ENCODE data around the gene MYO1B. TPM values are rescaled to one million over a fixed set of nuclear protein-coding genes. Genes with fewer than 3 reads are reported as not detected.

The MYO1B gene
- total RNA-seq, 1 experiment from 2014 or later, result 2.5 TPM

- no peak for DNase-seq (ENCODE audit: low spot score)
These were observed 51.8 kb downstream of the MYO1B start for GRCh38 chr2:191297033-191297432.

- DNase-seq (ENCODE audit: low spot score), result no peak
These were observed 53.1 kb downstream of the MYO1B start for GRCh38 chr2:191298306-191298705.

GRCh38 chr2:191299010-191299409, 53.8 kb downstream of the MYO1B start:
- DNase-seq (ENCODE audit: low spot score), result peak; percentile 22

- no peak for DNase-seq (ENCODE audit: low spot score)
These were observed 54.7 kb downstream of the MYO1B start for GRCh38 chr2:191299866-191300265.

- no peak for DNase-seq (ENCODE audit: low spot score)
These were observed 56.8 kb downstream of the MYO1B start for GRCh38 chr2:191301971-191302370.

GRCh38 chr2:191302459-191303139, 57.4 kb downstream of the MYO1B start:
- peak; percentile 46 for DNase-seq (ENCODE audit: low spot score)

- no peak for DNase-seq (ENCODE audit: low spot score)
These were observed 58.2 kb downstream of the MYO1B start for GRCh38 chr2:191303140-191304005.

GRCh38 chr2:191304939-191305875, 60.0 kb downstream of the MYO1B start:
- no peak for DNase-seq (ENCODE audit: low spot score)

GRCh38 chr2:191308026-191308425, 62.8 kb downstream of the MYO1B start:
- no peak for DNase-seq (ENCODE audit: low spot score)

GRCh38 chr2:191311156-191311555, 66.0 kb downstream of the MYO1B start:
- no peak for DNase-seq (ENCODE audit: low spot score)

GRCh38 chr2:191311627-191312026, 66.4 kb downstream of the MYO1B start:
- peak; percentile 82 for DNase-seq (ENCODE audit: low spot score)

GRCh38 chr2:191312163-191312562, 67.0 kb downstream of the MYO1B start:
- DNase-seq (ENCODE audit: low spot score), result no peak

GRCh38 chr2:191312662-191313061, 67.5 kb downstream of the MYO1B start:
- DNase-seq (ENCODE audit: low spot score), result no peak

- no peak for DNase-seq (ENCODE audit: low spot score)
These were observed 69.6 kb downstream of the MYO1B start for GRCh38 chr2:191314697-191315364.

GRCh38 chr2:191315365-191315752, 70.2 kb downstream of the MYO1B start:
- no peak for DNase-seq (ENCODE audit: low spot score)

- no peak for DNase-seq (ENCODE audit: low spot score)
These were observed 71.2 kb downstream of the MYO1B start for GRCh38 chr2:191316246-191316994.

GRCh38 chr2:191318037-191318728, 73.0 kb downstream of the MYO1B start:
- DNase-seq (ENCODE audit: low spot score), result no peak

- DNase-seq (ENCODE audit: low spot score), result peak; percentile 25
These were observed 73.5 kb downstream of the MYO1B start for GRCh38 chr2:191318729-191319078.

GRCh38 chr2:191319186-191319585, 74.0 kb downstream of the MYO1B start:
- DNase-seq (ENCODE audit: low spot score), result no peak

- DNase-seq (ENCODE audit: low spot score), result no peak
These were observed 75.7 kb downstream of the MYO1B start for GRCh38 chr2:191320881-191321280.

Measured in HT-29 (cell line).